HTERT RPE-1 (cell line): ENCODE results near the gene PRPF19.

Source experiments
- in situ Hi-C: fragments of 300-500 bp; cut with MboI; formaldehyde crosslinking; loops from 4 replicates; pipeline ENCODE4 v1.14.3; 2020; ENCODE audit warnings: low sequenced_read_pairs

The PRPF19 gene

DNA sequence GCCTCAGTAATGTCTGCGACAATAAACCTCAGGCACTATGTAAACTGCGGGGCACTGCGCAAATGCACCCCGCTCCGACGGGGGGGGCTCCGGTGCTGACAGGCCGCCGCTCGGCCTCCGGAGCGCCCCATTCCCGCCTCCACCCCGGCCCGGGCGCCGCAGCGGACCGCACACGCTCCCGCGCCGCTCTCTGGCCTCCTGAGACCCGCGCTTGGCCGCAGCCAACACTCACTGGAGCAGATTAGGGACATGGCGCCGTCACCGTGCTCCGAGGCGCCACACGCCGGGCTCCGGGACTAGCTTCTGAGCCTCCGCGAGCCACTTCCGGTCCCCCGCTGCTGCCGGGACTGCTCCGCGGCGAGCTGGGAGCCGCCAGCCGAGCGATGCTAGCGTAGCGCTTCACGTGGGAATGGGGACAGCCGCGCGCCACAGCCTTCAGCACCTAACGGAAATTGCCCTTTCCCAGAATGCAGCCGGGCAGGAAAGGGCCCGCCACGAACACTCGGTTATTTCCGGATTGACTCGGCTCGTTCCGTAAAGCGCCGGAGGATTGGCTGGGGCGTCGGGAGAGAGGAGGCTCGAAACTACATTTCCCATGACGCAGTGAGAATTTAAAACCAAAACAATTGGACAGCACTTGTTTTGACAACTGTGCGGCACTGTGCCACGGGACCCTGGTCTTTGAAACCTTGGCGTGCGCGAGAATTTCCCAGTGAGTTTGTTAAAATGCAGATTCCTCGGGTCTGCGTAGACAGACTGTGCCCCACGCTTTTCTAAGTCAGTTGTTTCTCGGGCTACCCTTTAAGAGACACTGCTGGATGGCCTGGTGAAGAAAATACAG lies at the start of gene PRPF19:
TSS of gene PRPF19 (minus strand) at position 454 of the 841 bp plus-strand sequence. CDS start at position 251, 203 bp downstream.
- in situ Hi-C loops, result no loop called here

DNA sequence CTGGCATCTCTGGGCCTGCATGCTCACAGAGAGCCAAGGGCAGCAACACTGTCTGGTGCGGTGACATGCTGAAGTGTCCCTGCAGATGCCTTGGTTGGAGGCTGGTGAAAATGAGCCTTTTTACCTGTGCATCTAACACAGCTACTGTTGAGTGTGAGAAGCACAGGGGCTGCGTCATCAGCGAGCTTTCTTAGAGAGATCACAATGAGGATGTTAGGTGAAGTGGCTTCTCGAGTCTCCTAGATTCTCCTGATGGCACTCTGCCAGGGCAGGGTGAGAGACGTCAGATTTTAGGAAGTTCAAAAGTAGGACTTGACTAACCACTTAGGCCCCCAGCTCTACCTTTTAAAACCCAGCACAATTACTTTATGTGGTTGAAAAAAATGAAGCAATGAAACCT lies 49.2 kb upstream of the PRPF19 start:
- in situ Hi-C loops, result no loop called here

DNA sequence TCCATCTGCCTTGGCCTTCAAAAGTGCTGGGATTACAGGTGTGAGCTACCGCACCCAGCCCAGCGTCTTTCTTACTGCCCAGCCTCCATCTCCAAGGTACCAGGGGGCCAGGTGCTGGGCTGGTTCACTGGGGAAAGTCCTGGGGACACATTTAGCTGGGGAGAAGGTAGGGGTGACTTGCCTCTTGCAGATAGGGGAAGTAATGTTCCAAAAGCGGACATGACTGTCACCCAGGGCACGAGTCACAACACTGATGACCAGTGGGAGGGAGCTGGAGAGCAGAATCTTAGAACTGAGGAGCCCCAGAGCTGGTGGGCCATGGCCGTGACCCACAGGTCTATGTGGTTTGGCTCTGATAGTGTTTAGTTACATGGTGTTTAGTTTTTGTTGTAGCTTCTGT lies 48.0 kb upstream of the PRPF19 start:
- in situ Hi-C loops, result no loop called here

DNA sequence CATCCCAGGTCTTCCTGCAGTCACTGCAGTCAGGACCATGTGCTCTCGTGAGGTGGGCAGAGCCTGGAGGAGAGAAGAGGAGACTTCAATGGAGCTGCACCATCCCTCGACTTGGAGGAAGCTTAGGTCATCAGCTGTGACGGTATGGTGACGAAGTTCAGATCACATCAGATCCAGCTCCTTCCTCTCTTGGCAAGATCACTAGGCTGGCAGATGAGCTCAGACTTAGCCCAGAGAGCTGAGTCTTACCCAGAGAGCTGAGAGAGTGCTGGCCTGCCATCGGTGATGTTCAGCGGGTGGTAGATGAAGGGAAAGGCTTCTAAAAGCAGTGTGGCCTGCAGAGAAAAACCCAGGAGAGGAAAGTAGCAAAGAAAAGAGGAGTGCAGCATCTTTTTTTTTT lies 47.4 kb upstream of the PRPF19 start:
- in situ Hi-C loops, result no loop called here

DNA sequence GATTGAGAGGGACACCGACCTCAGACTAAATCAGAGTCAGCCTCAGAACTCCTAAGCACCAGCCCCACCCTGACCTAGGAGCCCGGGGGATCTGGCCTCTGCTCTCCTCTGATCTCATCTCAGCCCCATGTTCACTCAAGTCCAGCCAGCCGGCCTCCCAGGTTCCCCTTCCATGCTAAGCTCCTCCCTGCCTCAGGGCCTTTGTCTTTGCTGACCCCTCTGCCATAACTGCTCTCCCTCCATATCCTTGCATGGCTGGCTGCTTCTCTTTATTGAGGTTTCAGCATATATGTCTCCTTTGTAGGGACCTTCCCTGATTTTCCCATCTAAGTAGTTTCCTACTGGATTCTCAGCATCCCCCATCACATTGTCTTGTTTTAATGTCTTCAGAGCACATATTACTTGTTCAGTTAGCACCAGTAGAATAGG lies 46.4 kb upstream of the PRPF19 start:
- in situ Hi-C loops, result no loop called here

DNA sequence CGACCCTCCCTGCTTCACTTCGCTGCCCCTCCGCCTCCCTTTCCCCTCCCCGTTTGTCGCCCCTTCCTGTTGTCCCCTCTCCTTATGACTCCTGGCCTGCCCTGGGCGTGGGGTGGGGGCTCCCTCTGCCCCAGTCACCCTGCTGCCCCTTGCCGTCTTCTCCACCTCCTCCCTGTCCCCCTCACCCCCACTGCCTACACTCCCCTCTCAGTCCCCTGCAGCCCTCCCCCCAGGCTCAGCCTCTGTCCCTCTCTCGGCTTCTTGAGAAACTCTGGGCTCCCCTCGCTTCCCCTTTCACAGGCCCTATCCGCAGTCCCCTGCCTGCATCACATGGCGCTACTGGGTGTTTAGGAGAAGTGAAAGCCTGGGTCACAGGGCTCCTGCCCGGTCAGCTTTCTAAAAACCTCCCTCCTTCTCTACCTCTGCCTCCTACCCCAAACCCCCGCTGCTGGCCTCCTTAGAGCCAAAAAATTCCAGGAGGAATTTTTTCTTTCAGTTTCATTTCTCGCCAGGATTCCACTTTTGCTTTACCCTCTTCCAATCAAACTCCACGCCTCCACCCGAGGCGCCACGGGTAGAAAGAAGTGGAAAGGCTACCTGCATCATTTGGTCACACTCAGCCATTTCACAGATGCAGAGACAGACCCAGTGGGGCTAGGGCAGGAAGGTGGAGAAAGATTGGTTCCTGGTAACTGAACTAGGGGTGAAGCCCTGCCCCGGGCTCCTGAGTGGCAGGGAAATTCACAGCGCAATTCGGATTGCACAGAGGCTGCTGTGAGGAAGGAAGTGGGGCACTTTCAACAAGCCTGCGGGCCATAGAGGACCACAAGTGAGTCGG lies 45.7 kb upstream of the PRPF19 start, which contains the start of gene SLC15A3:
TSS of gene SLC15A3 (minus strand) at position 273 of the 838 bp plus-strand sequence. CDS start 625 bp downstream, outside the sequence.
- in situ Hi-C loops, result no loop called here

DNA sequence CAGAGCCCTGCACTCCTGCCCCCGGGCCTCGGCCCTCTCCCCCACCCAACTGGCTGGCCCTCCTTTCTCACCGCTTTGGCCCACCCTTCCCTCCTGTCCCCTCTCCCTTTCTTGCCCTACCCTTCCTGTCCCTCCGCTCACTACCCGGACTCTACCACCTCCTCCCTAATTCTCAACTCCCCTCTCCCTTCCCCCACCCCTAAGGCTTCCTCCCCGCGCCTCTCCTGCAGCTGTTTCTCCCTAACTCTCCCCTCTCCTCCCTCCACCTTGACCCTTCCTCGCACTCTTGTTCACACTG lies 45.2 kb upstream of the PRPF19 start:
- in situ Hi-C loops, result no loop called here

DNA sequence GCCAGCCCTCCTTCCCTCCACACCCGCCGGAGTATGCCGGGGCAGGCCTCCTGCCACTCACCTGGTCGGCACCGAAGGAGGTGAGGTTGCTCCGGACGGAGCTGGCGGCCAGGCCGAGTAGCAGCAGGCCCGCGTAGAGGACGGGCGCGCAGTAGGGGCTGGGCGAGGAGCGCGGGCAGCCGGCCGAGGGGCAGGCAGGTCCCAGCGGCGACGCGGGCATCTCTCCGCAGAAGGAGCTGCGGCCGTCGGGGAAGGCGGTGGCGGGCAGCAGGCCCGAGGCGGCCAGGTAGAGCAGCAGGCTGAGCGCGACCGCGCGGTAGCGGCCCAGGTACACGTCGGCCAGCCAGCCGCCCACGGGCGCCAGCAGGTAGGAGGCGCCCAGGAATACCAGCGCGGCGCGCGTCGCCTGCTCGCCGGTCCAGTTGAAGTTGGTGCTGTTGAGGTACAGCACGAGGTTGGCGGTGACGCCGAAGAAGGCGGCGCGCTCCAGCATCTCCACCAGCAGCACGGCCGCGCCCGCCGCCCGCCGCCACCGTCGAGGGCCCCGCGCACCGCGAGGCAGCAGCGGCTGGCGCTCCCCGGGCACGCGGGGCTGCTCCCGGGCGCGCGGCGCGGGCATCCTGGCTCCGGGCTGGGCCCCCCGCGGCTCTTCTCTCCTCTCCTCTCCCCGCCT lies 44.7 kb upstream of the PRPF19 start:
- in situ Hi-C loops, result no loop called here

DNA sequence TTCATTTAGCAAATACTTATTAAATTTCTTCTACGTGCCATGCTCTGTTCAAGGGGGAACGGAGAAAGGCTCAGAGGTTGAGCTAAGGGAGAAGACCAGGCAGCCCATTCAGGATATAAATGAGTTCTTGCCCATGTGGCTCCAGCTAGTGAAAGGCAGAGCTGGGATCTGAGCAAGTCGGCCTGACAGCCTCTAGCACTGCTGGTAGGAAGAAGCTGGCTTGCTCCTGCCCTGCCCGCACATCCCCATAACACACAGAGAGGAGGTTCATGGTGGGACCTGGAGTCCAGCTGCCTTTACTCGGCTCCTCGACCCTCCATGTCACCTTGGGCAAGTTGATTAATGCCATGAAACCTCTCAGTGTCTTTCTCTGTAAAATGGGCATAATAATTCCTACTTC lies 43.6 kb upstream of the PRPF19 start:
- in situ Hi-C loops, result no loop called here

DNA sequence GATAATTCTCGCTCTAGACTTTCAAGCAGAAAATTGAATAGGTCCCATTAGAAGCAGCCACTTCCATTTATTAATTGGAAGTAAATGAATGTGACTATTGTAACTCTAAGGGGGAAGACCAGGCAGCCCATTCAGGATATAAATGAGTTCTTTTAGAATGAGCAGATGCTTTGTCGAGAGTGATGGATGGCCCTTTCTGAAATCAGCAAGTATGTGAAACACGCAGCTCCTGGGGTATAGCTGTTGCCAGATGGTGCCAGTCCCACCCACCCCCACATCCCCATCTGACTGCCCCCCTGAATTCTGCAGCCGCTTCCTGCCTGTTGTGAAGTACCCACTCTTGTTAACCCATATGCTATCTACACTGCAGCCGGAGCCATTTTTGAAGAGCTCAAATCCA lies 41.9 kb upstream of the PRPF19 start:
- in situ Hi-C loops, result no loop called here

DNA sequence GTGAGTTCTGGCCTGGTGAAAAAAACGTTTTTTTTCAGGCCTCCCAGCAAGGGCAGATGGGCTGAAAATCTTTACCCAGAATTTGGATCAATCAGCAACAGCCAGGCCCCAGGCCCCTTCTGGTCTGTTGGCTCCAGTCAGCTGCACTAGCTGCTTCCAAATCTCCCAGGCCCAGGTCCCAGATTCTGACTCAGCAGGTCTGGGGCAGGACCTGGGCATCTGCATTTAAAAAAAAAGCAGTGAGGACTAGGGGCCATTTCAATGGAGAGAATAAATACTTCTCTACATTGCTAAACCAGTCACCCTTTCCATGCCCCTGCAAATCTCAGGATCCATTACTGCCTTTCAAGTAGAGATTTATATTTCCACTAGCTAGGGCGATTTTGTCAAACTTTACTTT lies 41.3 kb upstream of the PRPF19 start:
- in situ Hi-C loops, result no loop called here

DNA sequence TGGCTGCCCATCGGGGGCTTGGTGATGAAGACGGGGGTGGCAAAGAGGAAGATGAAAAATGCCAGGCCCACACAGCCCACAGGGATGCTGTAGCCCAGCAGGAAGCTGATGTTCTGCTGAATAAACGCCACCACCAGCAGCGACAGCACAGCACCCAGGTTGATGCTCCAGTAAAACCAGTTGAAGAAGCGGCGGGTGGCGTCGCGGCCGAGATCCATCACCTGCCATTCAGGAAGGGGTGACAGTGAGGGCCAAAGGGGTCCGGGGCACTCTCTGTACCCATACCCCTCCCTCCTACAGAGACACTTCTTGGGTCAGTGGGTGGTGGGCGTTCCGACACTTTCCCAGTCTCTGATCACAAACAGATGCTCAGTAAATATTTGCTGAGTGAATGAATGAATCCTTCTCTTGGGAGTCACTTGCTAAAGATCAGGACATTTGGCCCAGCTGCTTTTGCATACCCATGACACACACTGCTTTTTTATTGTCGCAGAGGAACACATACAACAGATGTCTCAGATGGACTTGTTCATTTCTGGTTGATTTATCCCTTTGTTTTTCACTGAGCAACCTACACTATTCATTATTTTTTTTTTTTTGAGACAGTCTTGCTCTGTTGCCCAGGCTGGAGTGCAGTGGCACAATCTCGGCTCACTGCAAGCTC lies 40.3 kb upstream of the PRPF19 start:
- in situ Hi-C loops, result no loop called here

DNA sequence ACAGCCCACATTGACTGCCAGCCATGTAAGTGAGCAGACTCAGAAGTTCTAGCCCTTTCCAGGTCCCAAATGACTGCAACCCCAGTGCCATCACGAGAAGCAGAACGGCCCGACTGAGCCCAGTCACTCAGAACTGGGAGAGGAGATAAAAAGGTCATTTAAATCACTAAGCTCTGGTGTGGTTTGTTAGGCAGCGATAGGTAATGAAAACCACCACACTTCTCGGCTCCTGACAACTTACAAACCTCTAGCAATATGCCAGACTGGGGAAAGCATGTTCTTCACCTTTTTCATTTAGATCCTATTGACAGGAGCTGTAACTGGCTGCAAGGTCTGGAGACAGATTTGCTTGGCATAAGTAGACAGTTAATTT lies 38.9 kb upstream of the PRPF19 start:
- in situ Hi-C loops, result no loop called here

DNA sequence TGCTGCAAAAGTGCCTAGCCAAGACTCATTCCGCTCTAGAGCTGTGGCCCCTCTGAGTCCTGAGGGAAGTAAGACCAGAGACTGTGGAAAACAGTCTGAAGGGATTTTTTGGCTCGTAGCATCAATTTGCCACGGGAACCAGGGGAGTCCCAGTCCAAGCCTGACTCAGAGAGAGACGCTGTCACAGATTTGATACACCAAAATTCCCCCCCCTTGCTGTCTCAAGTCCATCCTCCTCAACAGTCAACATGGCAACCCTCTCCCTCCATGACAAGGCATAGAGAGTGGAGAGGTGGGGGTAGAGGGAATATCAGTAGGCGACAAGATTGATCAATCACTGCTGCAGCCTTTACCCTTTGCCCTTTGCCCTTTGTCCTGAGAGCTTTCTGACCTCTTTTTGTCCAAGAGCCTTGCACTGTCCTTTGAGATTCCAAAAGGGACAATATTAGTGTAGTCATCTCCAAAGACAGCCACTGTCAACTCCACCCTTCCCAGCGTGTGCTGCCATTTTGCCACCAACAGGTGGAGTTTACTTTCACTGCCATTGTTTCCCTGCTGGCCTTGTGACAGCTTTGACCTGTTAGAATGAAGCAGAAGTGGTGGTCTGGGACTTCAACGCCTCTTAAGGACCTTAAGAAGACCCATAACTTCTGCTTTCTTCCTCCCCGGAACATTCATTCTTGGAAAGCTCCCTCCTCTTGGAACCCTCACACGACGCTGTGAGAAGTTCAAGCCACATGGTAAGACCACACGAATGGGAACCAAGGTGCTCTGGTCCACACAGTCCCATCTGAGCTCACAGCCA lies 38.3 kb upstream of the PRPF19 start:
- in situ Hi-C loops, result no loop called here

DNA sequence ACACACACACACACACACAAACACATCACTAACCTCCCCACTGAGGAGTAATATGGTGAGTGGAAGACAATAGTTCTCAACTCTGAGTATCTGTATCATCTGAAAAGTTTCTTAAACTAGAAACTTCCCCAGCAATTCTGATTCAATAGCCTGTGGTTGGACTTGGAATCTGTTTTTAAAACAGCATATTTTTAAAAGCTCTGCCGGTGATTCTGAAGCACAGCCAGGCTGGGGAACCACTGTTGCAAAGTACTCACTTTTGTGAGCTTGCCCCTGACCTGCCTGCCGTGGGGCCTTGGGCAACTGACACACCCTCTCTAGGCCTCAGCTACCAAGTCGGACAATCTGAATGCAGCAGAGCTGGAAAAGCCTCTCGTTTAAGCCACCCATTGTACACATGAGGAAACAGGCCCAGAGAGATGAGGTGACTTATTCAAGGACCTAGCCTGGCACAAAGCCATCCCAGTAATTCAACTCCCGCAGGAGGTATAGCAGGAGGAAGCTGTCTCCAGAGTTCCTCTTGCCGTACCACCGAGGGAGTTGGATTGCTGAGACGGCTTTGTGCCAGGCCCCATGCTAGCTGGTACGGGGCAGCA lies 36.7 kb upstream of the PRPF19 start:
- in situ Hi-C loops, result no loop called here

DNA sequence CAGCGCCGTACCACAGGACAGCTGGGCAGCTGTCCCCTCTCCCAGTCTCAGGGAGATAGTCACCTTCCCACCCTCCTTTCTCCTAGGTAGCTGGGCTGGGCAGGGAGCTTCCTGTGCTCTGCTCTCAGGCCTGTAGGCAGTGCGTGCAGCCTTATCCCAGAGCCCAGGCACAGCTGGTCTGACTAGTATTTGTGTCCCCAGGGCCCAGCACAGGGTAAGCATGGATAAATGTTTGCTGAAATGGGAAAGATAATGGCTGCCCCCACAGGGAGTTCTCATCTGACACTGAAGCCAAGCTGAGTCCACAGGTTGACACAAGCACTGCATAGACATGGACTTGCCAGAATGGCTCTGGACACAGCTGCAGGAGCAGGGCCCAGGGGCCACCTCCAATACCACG lies 35.8 kb upstream of the PRPF19 start:
- in situ Hi-C loops, result no loop called here

DNA sequence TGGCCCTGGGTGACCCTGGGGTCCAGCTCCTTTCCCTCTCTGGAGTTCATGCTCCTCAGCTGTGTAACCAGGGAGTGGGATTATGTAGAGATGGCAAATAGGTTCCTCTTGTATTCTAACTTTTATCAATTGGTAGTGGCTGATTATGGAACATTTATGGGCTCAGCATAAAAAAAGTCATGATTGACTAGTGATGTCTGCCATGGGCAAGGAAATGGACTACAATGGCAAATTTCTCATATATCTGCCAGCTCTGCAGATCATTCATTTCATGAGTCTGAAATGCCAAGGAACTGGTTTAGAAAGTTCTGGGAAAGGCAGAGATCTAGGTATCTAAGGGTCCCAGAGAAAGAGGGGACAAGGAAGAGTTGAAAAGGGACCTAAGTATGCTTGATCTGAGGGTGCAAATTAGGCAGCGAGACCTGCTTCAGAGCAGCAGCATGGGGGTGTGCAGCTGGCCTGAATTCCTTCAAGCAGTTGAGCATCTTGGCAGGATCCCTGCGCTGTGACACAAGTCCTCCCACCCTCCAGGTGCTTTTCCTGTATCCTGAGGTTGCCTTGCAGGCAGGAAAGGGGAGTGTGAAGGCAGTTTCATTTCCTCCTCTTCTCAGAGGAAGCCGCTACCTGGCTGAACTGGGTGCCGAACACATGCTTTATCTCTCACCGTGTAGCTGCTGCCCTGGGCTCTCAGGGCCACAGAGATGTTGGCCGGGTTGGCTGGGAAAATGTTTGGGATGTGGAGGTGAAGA lies 35.2 kb upstream of the PRPF19 start:
- in situ Hi-C loops, result no loop called here

DNA sequence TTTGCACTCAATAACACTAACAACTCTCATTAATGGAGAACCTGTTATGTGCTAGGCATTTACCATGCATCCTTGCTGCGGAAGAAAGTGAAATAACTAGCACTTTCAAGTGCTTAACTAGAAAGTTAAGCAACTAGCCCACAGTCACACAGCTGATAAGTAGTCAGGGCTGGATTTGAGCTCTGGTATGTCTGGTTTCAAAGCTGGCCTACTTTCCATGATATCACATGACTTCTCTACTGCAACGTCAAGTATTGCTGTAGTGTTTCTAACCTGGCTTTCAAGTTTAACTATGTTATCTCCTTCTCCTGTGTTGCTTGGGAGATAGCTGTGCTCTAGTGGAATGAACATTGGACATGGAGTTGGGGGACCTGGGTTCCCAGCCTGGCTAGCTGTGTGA lies 33.5 kb upstream of the PRPF19 start:
- in situ Hi-C loops, result no loop called here

DNA sequence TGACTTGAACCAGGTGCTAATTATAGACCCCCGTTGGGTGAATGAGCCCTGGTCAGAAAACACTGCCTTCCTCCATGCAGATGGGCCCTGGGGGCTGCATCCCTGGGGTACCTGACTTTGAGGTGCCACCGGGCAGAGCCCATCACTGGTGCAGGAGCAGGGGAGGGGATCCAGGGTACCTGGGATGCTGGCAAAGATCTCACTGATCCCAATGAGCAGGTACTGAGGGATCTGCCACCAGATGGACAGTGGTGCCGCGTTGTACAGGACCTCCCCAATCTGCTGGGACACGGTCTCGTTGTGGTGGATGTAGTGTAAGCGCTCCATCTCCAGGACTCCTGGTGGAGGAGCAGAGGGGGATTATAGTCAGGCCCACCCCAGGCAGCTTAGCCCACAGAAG lies 32.9 kb upstream of the PRPF19 start:
- in situ Hi-C loops, result no loop called here
